Mucosa of descending colon (tissue), 3 donors: Measurements from ENCODE around the gene SLC5A5. TPM values are rescaled to one million over a fixed set of nuclear protein-coding genes. Genes with fewer than 3 reads are reported as not detected.

Source experiments
- total RNA-seq, 3 donors: library from RNA; stranded (reverse); fragmentation: NEBNext Ultra II Directional in 2 of 3; extraction: Animal tissue kit (Norgen Biotek cat#: 25700) in 2 of 3; gene quantifications; one replicate each; pipeline versions ENCODE4 v1.2.1 to v1.2.4, GENCODE V29; 2021 to 2023
- donor health status: DM: no; HTN: no; CAD: no; lungs with moderate emphysema.
- donor health status: DM: no; HTN: no; CAD: no.
- donor health status: DM: no; HTN: yes; CAD: no.

The SLC5A5 gene
- total RNA-seq, 3 donors from 2014 or later = 0.19 TPM; not detected in 2

Other genes starting within 250 kb of the SLC5A5 start
- under 1 TPM; 0.53 to 0.85 (median 0.72) TPM for gene UNC13A, start 183.6 kb upstream of the SLC5A5 start, total RNA-seq
- gene MAP1S, start 152.5 kb upstream of the SLC5A5 start, total RNA-seq = 10 to 100 TPM; 42.2 to 57.2 (median 44.7) TPM
- 1 to 10 TPM; 3.4 to 4.4 (median 4.2) TPM for gene FCHO1, start 120.5 kb upstream of the SLC5A5 start, total RNA-seq
- 100 to 1,000 TPM in 2 of 3 donors, 10 to 100 TPM in 1; 77.6 to 205 (median 189) TPM for gene B3GNT3, start 76.8 kb upstream of the SLC5A5 start, total RNA-seq
- not detected for gene INSL3, start 50.4 kb upstream of the SLC5A5 start, total RNA-seq
- 1 to 10 TPM; 3.1 to 9.1 (median 5.4) TPM for gene JAK3, start 24.0 kb upstream of the SLC5A5 start, total RNA-seq
- 1,000 to 10,000 TPM; 1,368 to 1,650 (median 1,462) TPM for gene RPL18A, start 12.0 kb upstream of the SLC5A5 start, total RNA-seq
- gene CCDC124, start 61.1 kb downstream of the SLC5A5 start, total RNA-seq = 10 to 100 TPM; 30.2 to 78.4 (median 56.3) TPM
- under 1 TPM in 1 of 3 donors, not detected in 2; 0.79 TPM for gene KCNN1, start 95.2 kb downstream of the SLC5A5 start, total RNA-seq
- 10 to 100 TPM; 26.4 to 31.1 (median 30.8) TPM for gene ARRDC2, start 136.2 kb downstream of the SLC5A5 start, total RNA-seq
- 1 to 10 TPM; 1.8 to 4.0 (median 2.2) TPM for gene IL12RB1, start 215.0 kb downstream of the SLC5A5 start, total RNA-seq
- 10 to 100 TPM; 25.2 to 37.3 (median 34.7) TPM for gene MAST3, start 225.8 kb downstream of the SLC5A5 start, total RNA-seq